Heart left ventricle (tissue), 13 donors: ENCODE data around the gene PCDHGC4.

Source experiments
- POLR2A ChIP-seq, 2 donors: fragments of 450-650 bp; IDR thresholded peaks; one replicate each; pipeline ENCODE4 v1.6.1; 2017; ENCODE audit warnings: antibody characterized with exemption in 2 of 2, mild to moderate bottlenecking in 2 of 2, moderate library complexity in 2 of 2
- TF ChIP-seq, protein P1 (sequence below), 12 donors: fragments of 200-600 bp; sonication (generic) in 4 of 12; IDR thresholded peaks; one replicate each; pipeline versions ENCODE4 v1.5.0 to v1.8.0; 2018 to 2022; ENCODE audit warnings: antibody characterized with exemption in 12 of 12, mild to moderate bottlenecking in 5 of 12
- donor health status: ischemic (EF 13 %, LVEDD 7.1; RV severe dilation, severe dysfunction).
- donor health status: DM: no; HTN: yes; CAD: no.
- donor health status: DM: no; HTN: no; CAD: no.
- donor health status: ischemic (EF 25% LVEDD 6.9; RV normal size, moderate dysfunction).
- donor health status: ischemic (EF 25% LVEDD 5.7; RV mildly dilated, moderate dysfunction).
- donor health status: ischemic (EF 35%, LVEDD 5.7; RV mildly dilated, moderate dysfunction).
- donor health status: nonischemic (EF 11% LVEDD 7.7; RV severe dilation, severe dysfunction).
- donor health status: DM: yes; HTN: yes; CAD: no.
- donor health status: PGD.
- donor health status: ischemic (EF 29% LVEDD 5.4; RV normal size, mild dysfunction).
- donor health status: nonischemic (EF 23%, LVEDD 6.1; RV moderate dilation, normal function).

DNA sequence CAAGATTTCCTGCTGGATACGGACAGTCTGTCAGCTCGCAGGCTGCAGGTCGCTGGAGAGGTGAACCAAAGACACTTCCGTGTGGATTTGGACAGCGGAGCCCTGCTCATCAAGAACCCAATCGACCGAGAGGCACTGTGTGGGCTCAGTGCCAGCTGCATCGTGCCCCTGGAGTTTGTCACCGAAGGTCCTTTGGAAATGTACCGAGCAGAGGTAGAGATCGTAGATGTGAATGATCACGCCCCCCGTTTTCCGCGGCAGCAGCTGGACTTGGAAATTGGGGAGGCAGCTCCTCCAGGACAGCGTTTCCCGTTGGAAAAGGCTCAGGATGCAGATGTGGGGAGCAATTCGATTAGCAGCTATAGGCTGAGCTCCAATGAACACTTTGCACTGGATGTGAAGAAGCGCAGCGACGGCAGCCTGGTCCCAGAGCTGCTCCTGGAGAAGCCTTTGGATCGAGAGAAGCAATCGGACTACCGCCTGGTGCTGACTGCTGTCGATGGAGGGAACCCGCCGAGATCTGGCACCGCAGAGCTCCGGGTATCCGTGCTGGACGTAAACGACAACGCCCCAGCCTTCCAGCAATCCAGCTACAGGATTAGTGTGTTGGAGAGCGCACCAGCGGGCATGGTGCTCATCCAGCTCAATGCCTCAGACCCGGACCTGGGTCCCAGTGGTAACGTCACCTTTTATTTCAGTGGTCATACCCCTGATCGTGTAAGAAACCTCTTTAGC lies 658 bp downstream of the PCDHGC4 start:
- TF ChIP-seq, protein P1, sequence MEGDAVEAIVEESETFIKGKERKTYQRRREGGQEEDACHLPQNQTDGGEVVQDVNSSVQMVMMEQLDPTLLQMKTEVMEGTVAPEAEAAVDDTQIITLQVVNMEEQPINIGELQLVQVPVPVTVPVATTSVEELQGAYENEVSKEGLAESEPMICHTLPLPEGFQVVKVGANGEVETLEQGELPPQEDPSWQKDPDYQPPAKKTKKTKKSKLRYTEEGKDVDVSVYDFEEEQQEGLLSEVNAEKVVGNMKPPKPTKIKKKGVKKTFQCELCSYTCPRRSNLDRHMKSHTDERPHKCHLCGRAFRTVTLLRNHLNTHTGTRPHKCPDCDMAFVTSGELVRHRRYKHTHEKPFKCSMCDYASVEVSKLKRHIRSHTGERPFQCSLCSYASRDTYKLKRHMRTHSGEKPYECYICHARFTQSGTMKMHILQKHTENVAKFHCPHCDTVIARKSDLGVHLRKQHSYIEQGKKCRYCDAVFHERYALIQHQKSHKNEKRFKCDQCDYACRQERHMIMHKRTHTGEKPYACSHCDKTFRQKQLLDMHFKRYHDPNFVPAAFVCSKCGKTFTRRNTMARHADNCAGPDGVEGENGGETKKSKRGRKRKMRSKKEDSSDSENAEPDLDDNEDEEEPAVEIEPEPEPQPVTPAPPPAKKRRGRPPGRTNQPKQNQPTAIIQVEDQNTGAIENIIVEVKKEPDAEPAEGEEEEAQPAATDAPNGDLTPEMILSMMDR (IDR thresholded peaks at IDR 0.05): no peak
- TF ChIP-seq POLR2A (IDR thresholded peaks at IDR 0.05): no peak
